Activated T-cell treated with anti-CD3 and anti-CD28 coated beads, Interleukin-2, amount 50 U/mL, for 24 hours (primary cell): ENCODE results near the gene ACER3.
A peak's percentile ranks its signal among the peaks of the same experiment; 100 is the strongest.
"Not testable (repeated sequence)": the region's sequence is repeated elsewhere in the genome, so short reads cannot be mapped to it uniquely, and the experiment has no call there.

Experiments
- DNase-seq: peaks from one replicate; pipeline ENCODE4 v3.0.0-alpha.2; 2020
- H3K27ac Mint-ChIP-seq: 2 replicates; pipeline ENCODE4 v1.8.0; 2020; ENCODE audit warnings: mild to moderate bottlenecking, mixed read lengths
- H3K27me3 Mint-ChIP-seq: 2 replicates; pipeline ENCODE4 v1.8.0; 2020; ENCODE audit warnings: mixed read lengths
- H3K36me3 Mint-ChIP-seq: 2 replicates; pipeline ENCODE4 v1.8.0; 2020; ENCODE audit warnings: low read depth, mixed read lengths
- H3K4me1 Mint-ChIP-seq: 2 replicates; pipeline ENCODE4 v1.8.0; 2020; ENCODE audit warnings: low read depth, mixed read lengths
- H3K4me3 Mint-ChIP-seq: 2 replicates; pipeline ENCODE4 v1.8.0; 2020; ENCODE audit warnings: mild to moderate bottlenecking, moderate library complexity, mixed read lengths
- H3K9me3 Mint-ChIP-seq: 2 replicates; pipeline ENCODE4 v1.8.0; 2020; ENCODE audit warnings: mixed read lengths

The ACER3 gene

GRCh38 chr11:77047007-77047927 is 186.5 kb downstream of the ACER3 start:
- Mint-ChIP-seq H3K4me3 (peak overlapping the region; percentile 66), H3K4me1 (peaks cover 14% of the 10 kb centered on the region), H3K36me3 (no peaks in the 10 kb centered on the region), H3K27me3 (peaks cover 29% of the 10 kb centered on the region), H3K9me3 (no peaks in the 10 kb centered on the region), H3K27ac (peak overlapping the region; percentile 85)
- DNase-seq = peak; percentile 52

- not testable (repeated sequence) for H3K4me3 Mint-ChIP-seq, DNase-seq, H3K36me3 Mint-ChIP-seq, H3K27ac Mint-ChIP-seq, H3K9me3 Mint-ChIP-seq
- Mint-ChIP-seq H3K27me3 (peaks cover 23% of the 10 kb centered on the region), H3K4me1 (peaks cover 14% of the 10 kb centered on the region)
Observed at GRCh38 chr11:77047928-77048446, 187.3 kb downstream of the ACER3 start.

GRCh38 chr11:77049026-77049425 is 188.3 kb downstream of the ACER3 start:
- DNase-seq = no peak
- Mint-ChIP-seq H3K36me3 (no peaks in the 10 kb centered on the region), H3K4me1 (peaks cover 14% of the 10 kb centered on the region), H3K4me3 (no peak overlapping the region), H3K27ac (no peak overlapping the region), H3K9me3 (no peaks in the 10 kb centered on the region), H3K27me3 (peaks cover 17% of the 10 kb centered on the region)

GRCh38 chr11:77051511-77051910 is 190.8 kb downstream of the ACER3 start:
- H3K36me3 Mint-ChIP-seq = no peaks in the 10 kb centered on the region
- H3K4me3 Mint-ChIP-seq = no peak overlapping the region
- peaks cover 7% of the 10 kb centered on the region for H3K4me1 Mint-ChIP-seq
- H3K9me3 Mint-ChIP-seq = no peaks in the 10 kb centered on the region
- H3K27me3 Mint-ChIP-seq = no peaks in the 10 kb centered on the region
- no peak overlapping the region for H3K27ac Mint-ChIP-seq
- DNase-seq = no peak

DNA sequence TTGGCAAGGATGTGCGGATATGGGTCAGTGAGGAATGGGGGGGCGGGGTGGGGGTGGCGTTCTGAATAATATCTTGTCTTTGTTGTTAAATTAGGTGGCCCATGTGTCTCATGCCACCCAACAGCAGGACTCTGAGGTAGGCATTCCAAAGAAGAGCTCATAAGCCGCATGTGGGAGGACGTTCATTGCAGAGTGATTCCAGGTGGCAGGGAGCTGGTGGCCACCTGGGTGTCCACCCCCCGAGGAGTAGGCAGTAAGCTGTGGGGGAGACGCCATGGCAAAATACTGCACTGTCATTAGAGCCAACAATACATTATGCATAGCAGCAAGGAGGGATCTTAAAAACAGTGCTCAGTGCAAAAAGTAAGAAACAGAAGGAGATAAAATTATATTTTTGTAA is 191.8 kb downstream of the ACER3 start:
- H3K9me3 Mint-ChIP-seq = no peaks in the 10 kb centered on the region
- H3K4me3 Mint-ChIP-seq = no peak overlapping the region
- no peak for DNase-seq
- H3K27ac Mint-ChIP-seq = no peak overlapping the region
- no peaks in the 10 kb centered on the region for H3K36me3 Mint-ChIP-seq
- no peaks in the 10 kb centered on the region for H3K4me1 Mint-ChIP-seq
- H3K27me3 Mint-ChIP-seq = no peaks in the 10 kb centered on the region

DNA sequence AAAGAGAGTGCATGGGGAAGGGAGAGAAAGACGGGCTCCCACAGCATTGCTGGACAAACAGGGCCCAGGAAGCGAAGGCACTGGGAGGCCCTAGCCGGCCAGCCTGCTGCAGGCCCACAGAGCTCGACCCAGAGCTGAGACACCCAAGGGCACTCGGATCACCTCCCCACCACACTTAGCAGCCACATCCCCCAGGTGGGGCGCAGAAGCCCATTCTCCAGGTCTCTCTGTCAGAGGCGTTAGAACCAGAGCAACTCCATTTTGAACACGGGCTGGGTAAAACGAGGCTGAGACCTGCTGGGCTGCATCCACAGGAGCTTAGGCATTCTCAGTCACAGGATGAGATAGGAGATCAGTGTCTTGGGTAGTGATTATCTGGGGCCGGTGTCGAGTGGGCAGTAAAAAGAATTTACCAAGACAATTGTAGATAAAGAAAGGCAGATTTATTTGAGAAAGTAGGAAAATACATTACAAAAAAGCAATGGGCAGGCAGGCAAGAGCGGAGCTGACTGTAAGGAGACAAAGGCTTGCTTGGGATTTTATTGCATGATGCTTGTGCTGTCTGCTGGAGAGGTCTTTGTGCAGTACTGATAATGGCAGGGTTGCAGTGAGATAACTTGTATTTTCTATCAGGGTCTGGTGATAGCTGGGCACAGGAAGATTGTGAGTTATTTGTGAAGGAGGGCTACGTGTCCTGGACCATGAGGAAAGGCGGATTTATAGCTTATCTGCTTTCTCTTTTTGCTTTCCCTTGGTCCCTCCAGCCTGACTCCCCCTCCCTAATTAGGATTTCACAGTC is 192.7 kb downstream of the ACER3 start:
- no peak overlapping the region for H3K4me3 Mint-ChIP-seq
- no peaks in the 10 kb centered on the region for H3K36me3 Mint-ChIP-seq
- H3K9me3 Mint-ChIP-seq = no peaks in the 10 kb centered on the region
- no peaks in the 10 kb centered on the region for H3K4me1 Mint-ChIP-seq
- DNase-seq = no peak
- no peak overlapping the region for H3K27ac Mint-ChIP-seq
- no peaks in the 10 kb centered on the region for H3K27me3 Mint-ChIP-seq

DNA sequence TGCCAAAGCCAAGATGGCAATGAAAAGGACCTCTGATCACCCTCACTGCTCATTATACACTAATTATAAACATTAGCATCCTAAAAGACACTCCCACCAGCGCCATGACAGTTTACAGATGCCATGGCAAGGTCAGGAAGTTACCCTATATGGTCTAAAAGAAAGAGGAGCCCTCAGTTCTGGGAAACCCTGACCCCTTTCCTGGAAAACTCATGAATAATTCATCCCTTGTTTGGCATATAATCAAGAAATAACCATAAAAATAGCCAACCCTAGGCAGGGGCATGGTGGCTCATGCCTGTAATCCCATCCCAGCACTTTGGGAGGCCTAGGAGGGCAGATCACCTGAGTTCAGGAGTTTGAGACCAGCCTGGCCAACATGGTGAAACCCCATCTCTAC is 193.4 kb downstream of the ACER3 start:
- no peak for DNase-seq
- H3K27ac Mint-ChIP-seq = no peak overlapping the region
- no peaks in the 10 kb centered on the region for H3K36me3 Mint-ChIP-seq
- H3K4me1 Mint-ChIP-seq = no peaks in the 10 kb centered on the region
- no peaks in the 10 kb centered on the region for H3K9me3 Mint-ChIP-seq
- no peaks in the 10 kb centered on the region for H3K27me3 Mint-ChIP-seq
- no peak overlapping the region for H3K4me3 Mint-ChIP-seq

- Mint-ChIP-seq H3K4me3 (no peak overlapping the region), H3K36me3 (no peaks in the 10 kb centered on the region), H3K27ac (no peak overlapping the region), H3K4me1 (no peaks in the 10 kb centered on the region), H3K27me3 (no peaks in the 10 kb centered on the region), H3K9me3 (no peaks in the 10 kb centered on the region)
- no peak for DNase-seq
Observed at GRCh38 chr11:77055101-77055561, 194.4 kb downstream of the ACER3 start.

- H3K9me3 Mint-ChIP-seq = no peaks in the 10 kb centered on the region
- H3K27me3 Mint-ChIP-seq = no peaks in the 10 kb centered on the region
- no peaks in the 10 kb centered on the region for H3K4me1 Mint-ChIP-seq
- no peak for DNase-seq
- no peaks in the 10 kb centered on the region for H3K36me3 Mint-ChIP-seq
- no peak overlapping the region for H3K27ac Mint-ChIP-seq
- no peak overlapping the region for H3K4me3 Mint-ChIP-seq
Observed at GRCh38 chr11:77055913-77056312, 195.2 kb downstream of the ACER3 start.

DNA sequence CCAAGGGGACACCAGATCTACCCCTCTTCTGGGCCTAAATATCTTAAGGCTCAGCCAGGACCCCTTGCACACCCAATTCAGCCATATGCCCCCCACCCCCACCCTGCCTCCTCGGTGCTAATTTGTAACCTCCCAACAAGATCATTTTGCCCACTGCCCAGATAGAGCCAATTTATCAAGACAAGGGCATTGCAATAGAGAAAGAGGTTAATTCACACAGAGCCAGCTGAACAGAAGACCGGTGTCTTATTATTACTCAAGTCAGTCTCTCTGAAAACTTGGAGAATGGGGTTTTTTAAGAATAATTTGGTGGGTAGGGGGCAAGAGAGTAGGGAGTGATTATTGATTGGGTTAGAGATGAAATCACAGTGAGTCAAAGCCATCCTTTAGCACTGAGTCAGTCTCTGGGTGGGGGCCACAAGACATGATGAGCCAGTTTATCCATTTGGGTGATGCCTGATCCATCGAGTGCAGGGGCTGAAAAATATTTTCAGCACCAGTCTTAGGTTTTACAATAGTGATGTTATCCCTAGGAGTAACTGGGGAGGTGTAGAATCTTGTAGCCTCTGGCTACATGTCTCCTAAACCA is 196.2 kb downstream of the ACER3 start:
- no peak for DNase-seq
- no peaks in the 10 kb centered on the region for H3K27me3 Mint-ChIP-seq
- no peaks in the 10 kb centered on the region for H3K36me3 Mint-ChIP-seq
- H3K9me3 Mint-ChIP-seq = peaks cover 2% of the 10 kb centered on the region
- H3K27ac Mint-ChIP-seq = no peak overlapping the region
- H3K4me3 Mint-ChIP-seq = no peak overlapping the region
- H3K4me1 Mint-ChIP-seq = no peaks in the 10 kb centered on the region

DNA sequence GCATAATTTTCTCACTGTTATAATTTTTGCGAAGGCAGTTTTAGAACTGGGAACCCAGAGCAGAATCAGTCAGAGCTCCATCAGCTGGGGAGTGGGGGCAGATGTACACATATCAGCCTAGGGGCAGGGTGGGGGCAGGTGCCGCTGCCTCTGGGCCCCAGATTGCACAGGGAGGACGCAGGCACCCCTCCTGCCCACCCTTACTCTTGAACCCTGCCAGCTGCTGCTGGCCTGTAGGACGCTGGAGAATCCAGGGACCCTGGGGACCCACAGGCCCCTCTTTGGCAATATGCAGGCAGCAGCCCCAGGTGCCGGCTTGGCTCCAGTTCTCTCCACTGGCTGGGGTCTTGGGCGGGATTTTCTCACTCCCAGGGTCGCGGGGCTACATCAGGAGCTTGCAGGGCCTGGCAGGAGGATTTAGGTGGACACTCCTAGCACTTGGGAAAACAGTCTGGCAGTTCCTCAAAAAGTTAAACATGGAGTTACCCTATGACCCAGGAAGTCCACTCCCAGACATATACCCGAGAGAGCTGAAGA is 197.3 kb downstream of the ACER3 start:
- no peak overlapping the region for H3K27ac Mint-ChIP-seq
- DNase-seq = no peak
- no peaks in the 10 kb centered on the region for H3K4me1 Mint-ChIP-seq
- H3K36me3 Mint-ChIP-seq = no peaks in the 10 kb centered on the region
- no peak overlapping the region for H3K4me3 Mint-ChIP-seq
- H3K27me3 Mint-ChIP-seq = no peaks in the 10 kb centered on the region
- H3K9me3 Mint-ChIP-seq = peaks cover 2% of the 10 kb centered on the region

DNA sequence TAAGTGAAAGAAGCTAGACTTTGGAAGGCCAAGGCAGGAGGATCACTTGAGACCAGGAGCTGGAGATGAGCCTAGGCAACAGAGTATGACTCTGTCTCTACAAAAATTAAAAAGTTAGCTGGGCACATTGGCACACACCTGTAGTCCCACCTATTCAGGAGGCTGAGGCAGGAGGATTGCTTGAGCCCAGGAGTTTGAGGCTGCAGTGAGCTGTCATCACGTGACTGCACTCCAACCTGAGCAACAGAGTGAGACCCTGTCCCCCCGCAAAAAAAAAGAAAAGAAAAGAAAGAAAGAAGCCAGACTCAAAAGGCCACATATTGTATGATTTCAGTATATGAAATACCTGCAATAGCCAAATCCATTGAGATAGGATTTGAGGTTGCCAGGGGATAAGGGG is 198.2 kb downstream of the ACER3 start:
- DNase-seq = no peak
- H3K27me3 Mint-ChIP-seq = no peaks in the 10 kb centered on the region
- H3K9me3 Mint-ChIP-seq = peaks cover 2% of the 10 kb centered on the region
- H3K4me1 Mint-ChIP-seq = no peaks in the 10 kb centered on the region
- no peak overlapping the region for H3K27ac Mint-ChIP-seq
- H3K4me3 Mint-ChIP-seq = no peak overlapping the region
- no peaks in the 10 kb centered on the region for H3K36me3 Mint-ChIP-seq

DNA sequence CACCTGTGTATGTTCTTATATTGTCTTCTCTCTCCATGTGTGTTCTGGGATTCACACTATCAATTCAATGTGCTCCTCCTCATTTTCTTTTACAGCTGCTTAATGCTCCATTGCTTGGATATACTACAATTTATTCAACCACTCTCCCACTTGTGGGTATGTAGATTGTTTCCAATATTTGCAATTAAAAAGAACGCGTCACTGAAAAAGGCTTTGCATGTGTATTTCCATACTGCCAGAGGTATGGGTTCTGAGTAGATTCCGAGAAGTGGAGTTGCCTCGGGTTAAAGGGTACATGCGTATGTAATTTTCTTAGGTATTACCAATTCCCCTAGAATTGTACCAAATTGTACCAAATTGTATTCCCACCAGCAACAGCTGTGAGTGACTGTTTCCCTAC is 199.1 kb downstream of the ACER3 start:
- Mint-ChIP-seq H3K9me3 (peaks cover 2% of the 10 kb centered on the region), H3K27ac (no peak overlapping the region), H3K36me3 (no peaks in the 10 kb centered on the region)

GRCh38 chr11:77060234-77060633 is 199.5 kb downstream of the ACER3 start:
- Mint-ChIP-seq H3K27ac (no peak overlapping the region), H3K27me3 (no peaks in the 10 kb centered on the region), H3K9me3 (peaks cover 2% of the 10 kb centered on the region), H3K4me1 (no peaks in the 10 kb centered on the region), H3K4me3 (no peak overlapping the region), H3K36me3 (no peaks in the 10 kb centered on the region)
- no peak for DNase-seq

More for the DNA sequence above, 199.1 kb downstream of the ACER3 start:
- Mint-ChIP-seq H3K4me3 (no peak overlapping the region), H3K4me1 (no peaks in the 10 kb centered on the region), H3K27me3 (no peaks in the 10 kb centered on the region)
- DNase-seq = no peak
